T-cell (primary cell): Measurements from ENCODE around the gene PIK3R5. TPM values are rescaled to one million over a fixed set of nuclear protein-coding genes. Genes with fewer than 3 reads are reported as not detected.

Experiments
- ATAC-seq, 4 experiments: fragments of 200-7000 bp in 3 of 4; fragments of 150-1000 bp in 1 of 4; cut with Tn5 transposase; replicated peaks in 1 of 4; 1 replicate in 3 of 4; 2 replicates in 1 of 4; pipeline ENCODE4 v1.10.0; 2021; ENCODE audit warnings: moderate library complexity in 3 of 4, mild to moderate bottlenecking in 2 of 4, moderate number of reproducible peaks in 1 of 4
- CTCF ChIA-PET, 2 donors: fragments of 300-600 bp; sonication (Branson Sonifier 250); formaldehyde crosslinking; loops; one replicate each; lab custom pipeline; 2022; ENCODE audit warnings: antibody characterized with exemption in 2 of 2; lab: Charles Lee
- POLR2A ChIA-PET, 2 donors: fragments of 300-600 bp; sonication (Branson Sonifier 250); formaldehyde crosslinking; loops; one replicate each; lab custom pipeline; 2022; ENCODE audit warnings: antibody characterized with exemption in 2 of 2; lab: Charles Lee
- DNase-seq, 35 experiments: peaks; one replicate each; pipeline versions ENCODE4 v3.0.0 to v3.0.0-alpha.2; 2013 to 2023
- H3K27ac ChIP-seq: one replicate; pipeline ENCODE4 v1.5.1; 2013; ENCODE audit warnings: low read length
- H3K27me3 ChIP-seq, 2 experiments: replicated peaks in 1 of 2; 1 replicate in 1 of 2; 2 replicates in 1 of 2; pipeline versions ENCODE4 v1.6.1 to v1.7.0; 2013; ENCODE audit warnings: low read length in 1 of 2, mixed read lengths in 1 of 2; ENCODE audit not compliant: control insufficient read depth in 2 of 2, insufficient read depth in 2 of 2; ENCODE audit errors: extremely low read depth in 1 of 2
- H3K36me3 ChIP-seq, 2 donors: 1 replicate in 1 of 2; 2 replicates in 1 of 2; pipeline versions ENCODE4 v1.6.1 to v1.7.0; 2013; ENCODE audit warnings: low read length in 1 of 2; ENCODE audit not compliant: control insufficient read depth in 2 of 2, insufficient read depth in 1 of 2; ENCODE audit errors: extremely low read depth in 1 of 2
- H3K4me1 ChIP-seq, 2 experiments: 1 replicate in 1 of 2; 2 replicates in 1 of 2; pipeline versions ENCODE4 v1.6.1 to v1.7.0; 2013; ENCODE audit warnings: low read length in 2 of 2, mixed read lengths in 1 of 2; ENCODE audit not compliant: insufficient read depth in 2 of 2, control insufficient read depth in 1 of 2; ENCODE audit errors: extremely low read depth in 1 of 2
- H3K4me3 ChIP-seq, 2 donors: 1 replicate in 1 of 2; 2 replicates in 1 of 2; pipeline versions ENCODE4 v1.5.1 to v1.7.0; 2013; ENCODE audit warnings: mild to moderate bottlenecking in 2 of 2, low read length in 1 of 2, moderate library complexity in 1 of 2; ENCODE audit not compliant: control insufficient read depth in 1 of 2; ENCODE audit errors: extremely low read depth in 1 of 2
- H3K9me3 ChIP-seq: 2 replicates; pipeline ENCODE4 v1.7.0; 2013
- H3K27ac Mint-ChIP-seq, 2 donors: one replicate each; pipeline ENCODE4 v1.8.0; 2020 to 2021; ENCODE audit warnings: mild to moderate bottlenecking in 2 of 2, mixed read lengths in 2 of 2
- H3K27me3 Mint-ChIP-seq, 2 donors: one replicate each; pipeline ENCODE4 v1.8.0; 2021 to 2022; ENCODE audit warnings: mixed read lengths in 2 of 2
- H3K36me3 Mint-ChIP-seq: one replicate; pipeline ENCODE4 v1.8.0; 2021; ENCODE audit warnings: mixed read lengths
- H3K4me1 Mint-ChIP-seq, 3 donors: one replicate each; pipeline ENCODE4 v1.8.0; 2020 to 2022; ENCODE audit warnings: mixed read lengths in 3 of 3, mild to moderate bottlenecking in 1 of 3
- H3K4me3 Mint-ChIP-seq, 3 donors: one replicate each; pipeline ENCODE4 v1.8.0; 2020 to 2022; ENCODE audit warnings: mild to moderate bottlenecking in 3 of 3, mixed read lengths in 3 of 3, moderate library complexity in 3 of 3
- H3K9me3 Mint-ChIP-seq, 3 donors: one replicate each; pipeline ENCODE4 v1.8.0; 2020 to 2022; ENCODE audit warnings: mixed read lengths in 3 of 3
- WGBS: methylation state at CpG from one replicate; pipeline ENCODE4 v1.1.5; 2013; ENCODE audit warnings: missing lambda C conversion rate; ENCODE audit not compliant: insufficient coverage; 5-methylcytosine and 5-hydroxymethylcytosine counted together
- total RNA-seq, 35 experiments: library from RNA in 6 of 35; stranded (reverse) in 6 of 35; fragments of 120-200 nt in 1 of 35; gene quantifications; one replicate each; pipeline versions ENCODE4 v1.2.1 to v1.2.4 and lab custom pipeline; 2013 to 2026

PIK3R5 gene
- total RNA-seq, 5 donors from 2014 or later (not counting 1 experiment from before 2014, with no cell fraction given), result 118 to 210 (median 151) TPM

GRCh38 chr17:8867361-8867981 lies 98.0 kb downstream of the PIK3R5 start, which contains the start of gene PIK3R6:
Gene PIK3R6, minus strand, starts transcription at chr17:8867674. Its CDS starts 17,880 bp downstream, at chr17:8849794.
- POLR2A ChIA-PET, result no interaction called here

GRCh38 chr17:8865811-8866210 lies 99.7 kb downstream of the PIK3R5 start:
- no peak overlapping the region for H3K4me3 ChIP-seq
- Mint-ChIP-seq H3K4me3 (no peak overlapping the region), H3K4me1 (peaks cover 39 to 44% (median 43%) of the 10 kb centered on the region in 3 donors), H3K27me3 (no peaks in the 10 kb centered on the region), H3K36me3 (no peaks in the 10 kb centered on the region), H3K9me3 (no peaks in the 10 kb centered on the region), H3K27ac (no peak overlapping the region)
- H3K4me1 ChIP-seq, result peaks cover 16 to 36% of the 10 kb centered on the region in 2 experiments
- peaks cover 0 to 7% of the 10 kb centered on the region in 2 experiments for H3K27me3 ChIP-seq
- DNase-seq, result no peak
- ATAC-seq, result no peak
- WGBS, result 97% methylated on average over 6 of the region's 7 CpGs
- POLR2A ChIA-PET, result no interaction called here
- H3K36me3 ChIP-seq, result no peaks in the 10 kb centered on the region
- H3K9me3 ChIP-seq, result no peaks in the 10 kb centered on the region
- no peak overlapping the region for H3K27ac ChIP-seq
- CTCF ChIA-PET, result interaction anchor here in 1 of 2 donors (0.7 kb wide), 1 partner anchor 647 kb away, joined by 4 read pairs; no protein-coding TSS in a partner anchor

More at GRCh38 chr17:8867361-8867981, 98.0 kb downstream of the PIK3R5 start, which contains the start of gene PIK3R6:
- Mint-ChIP-seq H3K9me3 (no peaks in the 10 kb centered on the region), H3K4me1 (peaks cover 25 to 33% (median 27%) of the 10 kb centered on the region in 3 donors), H3K4me3 (peak within 1 kb of the TSS; percentile 68 to 77 (median 73)), H3K27me3 (no peaks in the 10 kb centered on the region), H3K27ac (peak within 1 kb of the TSS; percentile 78 to 90), H3K36me3 (no peaks in the 10 kb centered on the region)
- ATAC-seq (peak; percentile 55 to 90 (median 85)), DNase-seq (peak in 3 of 35 experiments; percentile 15 to 38 (median 17))
- Histone ChIP-seq H3K4me1 (peaks cover 7 to 33% of the 10 kb centered on the region in 2 experiments), H3K27ac (no peak within 1 kb of the TSS), H3K4me3 (peak within 1 kb of the TSS; percentile 30 to 60), H3K9me3 (no peaks in the 10 kb centered on the region), H3K36me3 (no peaks in the 10 kb centered on the region), H3K27me3 (peaks cover 0 to 7% of the 10 kb centered on the region in 2 experiments)
- CTCF ChIA-PET, result interaction anchor here (0.6 to 1.1 kb wide), 2 partner anchors 23 to 27 kb away, joined by 3 read pairs; no protein-coding TSS in a partner anchor
- WGBS, result 25% methylated on average over 5 of the region's 12 CpGs

- ChIA-PET CTCF (interaction anchor here in 1 of 2 donors (0.7 kb wide), 1 partner anchor 647 kb away, joined by 4 read pairs; no protein-coding TSS in a partner anchor), POLR2A (no interaction called here)
- H3K4me3 Mint-ChIP-seq, result no peak overlapping the region
Measured at GRCh38 chr17:8865385-8865784, 100.1 kb downstream of the PIK3R5 start.

GRCh38 chr17:8862213-8863056 lies 103.1 kb downstream of the PIK3R5 start:
- CTCF ChIA-PET, result no interaction called here
- H3K27ac ChIP-seq, result no peak overlapping the region
- peaks cover 19 to 23% of the 10 kb centered on the region in 2 experiments for H3K4me1 ChIP-seq
- POLR2A ChIA-PET, result no interaction called here
- peaks cover 0 to 7% of the 10 kb centered on the region in 2 experiments for H3K27me3 ChIP-seq
- H3K4me3 ChIP-seq, result no peak overlapping the region
- H3K27ac Mint-ChIP-seq, result peak overlapping the region in 1 of 2 donors; percentile 5
- DNase-seq (peak in 1 of 35 experiments; percentile 2), ATAC-seq (peak in 2 of 4 experiments; percentile 29 to 49)
- no peaks in the 10 kb centered on the region for H3K36me3 ChIP-seq
- H3K9me3 ChIP-seq, result no peaks in the 10 kb centered on the region
- H3K36me3 Mint-ChIP-seq, result no peaks in the 10 kb centered on the region
- H3K4me3 Mint-ChIP-seq, result no peak overlapping the region
- H3K9me3 Mint-ChIP-seq, result no peaks in the 10 kb centered on the region
- peaks cover 35 to 38% (median 37%) of the 10 kb centered on the region in 3 donors for H3K4me1 Mint-ChIP-seq
- H3K27me3 Mint-ChIP-seq, result no peaks in the 10 kb centered on the region
- 97% methylated on average over 8 of the region's 9 CpGs for WGBS

More at GRCh38 chr17:8865385-8865784, 100.1 kb downstream of the PIK3R5 start:
- H3K27me3 ChIP-seq, result peaks cover 0 to 7% of the 10 kb centered on the region in 2 experiments
- Mint-ChIP-seq H3K36me3 (no peaks in the 10 kb centered on the region), H3K9me3 (no peaks in the 10 kb centered on the region), H3K27ac (no peak overlapping the region), H3K27me3 (no peaks in the 10 kb centered on the region), H3K4me1 (peaks cover 39 to 44% (median 43%) of the 10 kb centered on the region in 3 donors)
- H3K27ac ChIP-seq, result no peak overlapping the region
- ATAC-seq, result no peak
- no peaks in the 10 kb centered on the region for H3K36me3 ChIP-seq
- 92% methylated on average over 2 of the region's 6 CpGs for WGBS
- no peaks in the 10 kb centered on the region for H3K9me3 ChIP-seq
- DNase-seq, result no peak
- no peak overlapping the region for H3K4me3 ChIP-seq
- H3K4me1 ChIP-seq, result peaks cover 16 to 36% of the 10 kb centered on the region in 2 experiments

GRCh38 chr17:8861495-8862181 lies 103.9 kb downstream of the PIK3R5 start:
- no peaks in the 10 kb centered on the region for H3K36me3 Mint-ChIP-seq
- DNase-seq (no peak), ATAC-seq (no peak)
- WGBS, result 83% methylated on average over 3 of the region's 7 CpGs
- Histone ChIP-seq H3K27ac (no peak overlapping the region), H3K4me1 (peaks cover 16 to 21% of the 10 kb centered on the region in 2 experiments), H3K4me3 (no peak overlapping the region), H3K9me3 (no peaks in the 10 kb centered on the region), H3K27me3 (peaks cover 0 to 7% of the 10 kb centered on the region in 2 experiments), H3K36me3 (no peaks in the 10 kb centered on the region)
- H3K27me3 Mint-ChIP-seq, result no peaks in the 10 kb centered on the region
- ChIA-PET CTCF (interaction anchor here in 1 of 2 donors (0.5 kb wide), 1 partner anchor 300 kb away, joined by 3 read pairs; no protein-coding TSS in a partner anchor), POLR2A (no interaction called here)
- H3K27ac Mint-ChIP-seq, result peak overlapping the region in 1 of 2 donors; percentile 57
- no peak overlapping the region for H3K4me3 Mint-ChIP-seq
- peaks cover 35 to 37% (median 36%) of the 10 kb centered on the region in 3 donors for H3K4me1 Mint-ChIP-seq
- H3K9me3 Mint-ChIP-seq, result no peaks in the 10 kb centered on the region
